ENCODE measurements around the gene SCN8A.

SCN8A gene

DNA sequence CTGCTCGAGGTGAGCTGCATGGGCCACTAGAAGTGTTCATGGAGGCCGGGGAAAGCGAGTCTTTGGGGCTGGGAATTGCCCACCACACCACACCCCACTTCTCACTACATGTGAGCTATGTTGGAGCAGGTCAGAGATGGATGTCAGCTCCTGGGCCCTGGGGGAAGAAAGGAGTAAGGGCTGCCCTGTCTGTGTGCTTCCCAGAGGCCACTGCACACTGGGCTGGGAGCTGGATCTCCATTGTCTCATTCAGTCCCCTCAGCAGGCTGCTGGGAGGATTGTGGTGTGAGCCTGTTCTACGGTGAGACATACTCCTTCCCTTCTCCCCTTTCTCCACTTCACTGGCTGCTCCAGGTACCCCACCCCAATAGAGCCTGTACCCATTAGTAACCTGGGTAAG lies 247.0 kb downstream of the SCN8A start:
- Histone ChIP-seq H3K27me3 (ENCODE audit: insufficient read depth, poor library complexity, severe bottlenecking) (peaks cover 14% of the 10 kb centered on the region), H3K4me3 (replicated peaks; ENCODE audit: insufficient read depth, low read length) (no peak overlapping the region)

DNA sequence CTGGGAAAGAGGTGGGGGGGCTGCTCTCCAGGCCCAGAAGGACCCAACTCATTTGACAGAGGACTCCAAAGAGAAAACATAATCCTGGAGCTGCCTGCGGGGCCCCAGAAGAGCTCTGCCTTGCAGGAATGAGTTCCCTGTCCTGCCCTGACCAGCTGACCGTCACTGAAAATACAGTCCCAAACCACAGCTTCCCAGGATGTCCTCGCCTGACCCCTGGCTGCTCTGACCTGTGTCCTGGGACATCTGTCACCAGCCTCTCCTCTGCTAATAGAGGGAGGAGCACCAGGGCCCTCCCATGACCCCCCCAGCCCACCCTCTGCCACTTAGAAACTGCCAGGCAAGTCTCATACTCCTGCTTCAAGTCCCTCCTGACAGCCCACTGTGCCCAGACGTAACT lies 247.7 kb downstream of the SCN8A start:
- H3K4me3 ChIP-seq (replicated peaks; ENCODE audit: insufficient read depth, low read length) = no peak overlapping the region
- no peak overlapping the region for H3K27ac ChIP-seq (replicated peaks)
- no peak for DNase-seq (ENCODE audit: low read depth in 1 of 2, low spot score in 1 of 2)
- TF ChIP-seq, protein P1, sequence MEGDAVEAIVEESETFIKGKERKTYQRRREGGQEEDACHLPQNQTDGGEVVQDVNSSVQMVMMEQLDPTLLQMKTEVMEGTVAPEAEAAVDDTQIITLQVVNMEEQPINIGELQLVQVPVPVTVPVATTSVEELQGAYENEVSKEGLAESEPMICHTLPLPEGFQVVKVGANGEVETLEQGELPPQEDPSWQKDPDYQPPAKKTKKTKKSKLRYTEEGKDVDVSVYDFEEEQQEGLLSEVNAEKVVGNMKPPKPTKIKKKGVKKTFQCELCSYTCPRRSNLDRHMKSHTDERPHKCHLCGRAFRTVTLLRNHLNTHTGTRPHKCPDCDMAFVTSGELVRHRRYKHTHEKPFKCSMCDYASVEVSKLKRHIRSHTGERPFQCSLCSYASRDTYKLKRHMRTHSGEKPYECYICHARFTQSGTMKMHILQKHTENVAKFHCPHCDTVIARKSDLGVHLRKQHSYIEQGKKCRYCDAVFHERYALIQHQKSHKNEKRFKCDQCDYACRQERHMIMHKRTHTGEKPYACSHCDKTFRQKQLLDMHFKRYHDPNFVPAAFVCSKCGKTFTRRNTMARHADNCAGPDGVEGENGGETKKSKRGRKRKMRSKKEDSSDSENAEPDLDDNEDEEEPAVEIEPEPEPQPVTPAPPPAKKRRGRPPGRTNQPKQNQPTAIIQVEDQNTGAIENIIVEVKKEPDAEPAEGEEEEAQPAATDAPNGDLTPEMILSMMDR (IDR thresholded peaks at IDR 0.05; ENCODE audit: insufficient read depth, low read length) = no peak
- TF ChIP-seq, protein P2, sequence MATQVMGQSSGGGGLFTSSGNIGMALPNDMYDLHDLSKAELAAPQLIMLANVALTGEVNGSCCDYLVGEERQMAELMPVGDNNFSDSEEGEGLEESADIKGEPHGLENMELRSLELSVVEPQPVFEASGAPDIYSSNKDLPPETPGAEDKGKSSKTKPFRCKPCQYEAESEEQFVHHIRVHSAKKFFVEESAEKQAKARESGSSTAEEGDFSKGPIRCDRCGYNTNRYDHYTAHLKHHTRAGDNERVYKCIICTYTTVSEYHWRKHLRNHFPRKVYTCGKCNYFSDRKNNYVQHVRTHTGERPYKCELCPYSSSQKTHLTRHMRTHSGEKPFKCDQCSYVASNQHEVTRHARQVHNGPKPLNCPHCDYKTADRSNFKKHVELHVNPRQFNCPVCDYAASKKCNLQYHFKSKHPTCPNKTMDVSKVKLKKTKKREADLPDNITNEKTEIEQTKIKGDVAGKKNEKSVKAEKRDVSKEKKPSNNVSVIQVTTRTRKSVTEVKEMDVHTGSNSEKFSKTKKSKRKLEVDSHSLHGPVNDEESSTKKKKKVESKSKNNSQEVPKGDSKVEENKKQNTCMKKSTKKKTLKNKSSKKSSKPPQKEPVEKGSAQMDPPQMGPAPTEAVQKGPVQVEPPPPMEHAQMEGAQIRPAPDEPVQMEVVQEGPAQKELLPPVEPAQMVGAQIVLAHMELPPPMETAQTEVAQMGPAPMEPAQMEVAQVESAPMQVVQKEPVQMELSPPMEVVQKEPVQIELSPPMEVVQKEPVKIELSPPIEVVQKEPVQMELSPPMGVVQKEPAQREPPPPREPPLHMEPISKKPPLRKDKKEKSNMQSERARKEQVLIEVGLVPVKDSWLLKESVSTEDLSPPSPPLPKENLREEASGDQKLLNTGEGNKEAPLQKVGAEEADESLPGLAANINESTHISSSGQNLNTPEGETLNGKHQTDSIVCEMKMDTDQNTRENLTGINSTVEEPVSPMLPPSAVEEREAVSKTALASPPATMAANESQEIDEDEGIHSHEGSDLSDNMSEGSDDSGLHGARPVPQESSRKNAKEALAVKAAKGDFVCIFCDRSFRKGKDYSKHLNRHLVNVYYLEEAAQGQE (IDR thresholded peaks at IDR 0.05; ENCODE audit: insufficient replicate concordance, low read depth) = no peak
- TF ChIP-seq POLR2AphosphoS5 (IDR thresholded peaks at IDR 0.05; ENCODE audit: low read depth) (no peak), SPI1 (IDR thresholded peaks at IDR 0.05; ENCODE audit: borderline replicate concordance, low read depth) (no peak), GABPA (IDR thresholded peaks at IDR 0.05; ENCODE audit: low read depth) (no peak)
- H3K27me3 ChIP-seq (ENCODE audit: insufficient read depth, poor library complexity, severe bottlenecking) = peaks cover 10% of the 10 kb centered on the region

More for the DNA sequence above, 247.0 kb downstream of the SCN8A start:
- no peak for DNase-seq (ENCODE audit: low read depth in 1 of 2, low spot score in 1 of 2)
- no peak overlapping the region for H3K27ac ChIP-seq (replicated peaks)
- no peak for TF ChIP-seq SPI1 (IDR thresholded peaks at IDR 0.05; ENCODE audit: borderline replicate concordance, low read depth)
- TF ChIP-seq, protein P1 (IDR thresholded peaks at IDR 0.05; ENCODE audit: insufficient read depth, low read length) = no peak
- no peak for TF ChIP-seq POLR2AphosphoS5 (IDR thresholded peaks at IDR 0.05; ENCODE audit: low read depth)

DNA sequence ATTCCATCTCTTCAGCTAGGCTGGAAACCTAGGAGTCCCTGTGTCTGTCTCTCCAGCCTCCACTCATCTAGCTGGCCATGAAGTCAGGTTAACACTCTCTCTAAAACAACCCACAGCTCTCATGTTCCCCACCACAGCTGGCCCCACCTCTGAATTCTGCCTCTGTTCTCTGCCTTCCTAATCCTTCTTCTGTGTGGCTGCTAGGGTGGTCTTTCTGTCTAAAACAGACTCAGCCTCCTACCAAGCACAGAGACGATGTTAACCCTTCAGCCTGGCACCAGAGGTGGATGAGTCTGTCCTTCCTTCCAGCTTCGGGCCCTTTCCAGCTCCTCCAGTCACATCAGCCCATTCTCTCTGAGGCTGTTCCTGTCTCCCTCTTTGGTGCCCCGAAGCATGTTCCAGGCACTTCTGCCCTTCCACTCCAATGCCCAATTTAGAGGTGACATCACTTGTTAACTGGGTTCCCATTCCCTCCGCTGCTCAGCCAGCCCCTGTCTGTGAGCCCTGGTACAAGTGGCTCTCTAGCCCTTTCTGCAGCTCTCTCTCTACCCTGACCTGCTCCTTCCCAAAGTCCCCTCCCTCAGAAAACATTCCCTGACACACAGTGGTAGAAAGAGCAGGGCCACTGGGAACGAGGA lies 248.4 kb downstream of the SCN8A start:
- TF ChIP-seq, protein P1 (IDR thresholded peaks at IDR 0.05; ENCODE audit: insufficient read depth, low read length) = no peak
- TF ChIP-seq POLR2AphosphoS5 (IDR thresholded peaks at IDR 0.05; ENCODE audit: low read depth) = no peak
- TF ChIP-seq GABPA (IDR thresholded peaks at IDR 0.05; ENCODE audit: low read depth) = no peak
- TF ChIP-seq, protein P2 (IDR thresholded peaks at IDR 0.05; ENCODE audit: insufficient replicate concordance, low read depth) = no peak
- TF ChIP-seq SPI1 (IDR thresholded peaks at IDR 0.05; ENCODE audit: borderline replicate concordance, low read depth) = no peak
- DNase-seq (ENCODE audit: low read depth in 1 of 2, low spot score in 1 of 2) = no peak
- Histone ChIP-seq H3K27ac (replicated peaks) (no peak overlapping the region), H3K4me3 (replicated peaks; ENCODE audit: insufficient read depth, low read length) (no peak overlapping the region), H3K27me3 (ENCODE audit: insufficient read depth, poor library complexity, severe bottlenecking) (peaks cover 11% of the 10 kb centered on the region)

DNA sequence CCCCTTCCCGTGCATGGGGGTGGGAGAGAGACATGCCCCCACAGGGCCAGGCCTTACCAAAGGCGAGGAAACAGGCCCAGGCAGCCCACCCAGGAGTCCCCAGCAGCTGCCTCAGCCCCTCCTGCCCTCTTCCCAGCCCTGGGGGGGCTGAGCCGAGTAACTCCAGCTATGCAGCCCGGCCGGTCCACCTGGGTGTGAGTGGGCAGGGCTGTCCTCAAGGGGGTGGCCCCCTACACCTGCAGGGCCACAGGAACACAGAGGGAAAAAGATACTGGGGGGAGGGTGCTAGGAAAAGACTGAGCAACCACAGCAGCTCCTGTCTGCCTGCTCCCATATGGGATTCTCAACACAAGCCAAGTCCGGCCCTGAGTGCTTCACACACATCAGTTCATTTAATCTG lies 249.9 kb downstream of the SCN8A start:
- Histone ChIP-seq H3K4me3 (replicated peaks; ENCODE audit: insufficient read depth, low read length) (no peak overlapping the region), H3K27ac (replicated peaks) (no peak overlapping the region), H3K27me3 (ENCODE audit: insufficient read depth, poor library complexity, severe bottlenecking) (peaks cover 19% of the 10 kb centered on the region)
- no peak for DNase-seq (ENCODE audit: low read depth in 1 of 2, low spot score in 1 of 2)
- no peak for TF ChIP-seq GABPA (IDR thresholded peaks at IDR 0.05; ENCODE audit: low read depth)
- no peak for TF ChIP-seq SPI1 (IDR thresholded peaks at IDR 0.05; ENCODE audit: borderline replicate concordance, low read depth)
- TF ChIP-seq, protein P2 (IDR thresholded peaks at IDR 0.05; ENCODE audit: insufficient replicate concordance, low read depth) = no peak
- TF ChIP-seq, protein P1 (IDR thresholded peaks at IDR 0.05; ENCODE audit: insufficient read depth, low read length) = no peak
- no peak for TF ChIP-seq POLR2AphosphoS5 (IDR thresholded peaks at IDR 0.05; ENCODE audit: low read depth)

Measured in HL-60 (cell line).